Rectal smooth muscle tissue (tissue), 1 donor: ENCODE measurements around the gene DENND6A.

Experiments
- H3K27ac ChIP-seq: one replicate; pipeline ENCODE4 v1.7.0; 2013; ENCODE audit warnings: low read depth, low read length, inconsistent platforms
- H3K27me3 ChIP-seq: one replicate; pipeline ENCODE4 v1.7.0; 2013; ENCODE audit warnings: low read length; ENCODE audit not compliant: control insufficient read depth, insufficient read depth
- H3K36me3 ChIP-seq: one replicate; pipeline ENCODE4 v1.7.0; 2013; ENCODE audit warnings: low read length; ENCODE audit not compliant: control insufficient read depth, insufficient read depth
- H3K4me1 ChIP-seq: one replicate; pipeline ENCODE4 v1.7.0; 2013; ENCODE audit warnings: low read length; ENCODE audit not compliant: control insufficient read depth, insufficient read depth
- H3K4me3 ChIP-seq: one replicate; pipeline ENCODE4 v1.7.0; 2013; ENCODE audit warnings: low read length
- H3K9ac ChIP-seq: one replicate; pipeline ENCODE4 v1.7.0; 2013; ENCODE audit warnings: low read length

Gene DENND6A

DNA sequence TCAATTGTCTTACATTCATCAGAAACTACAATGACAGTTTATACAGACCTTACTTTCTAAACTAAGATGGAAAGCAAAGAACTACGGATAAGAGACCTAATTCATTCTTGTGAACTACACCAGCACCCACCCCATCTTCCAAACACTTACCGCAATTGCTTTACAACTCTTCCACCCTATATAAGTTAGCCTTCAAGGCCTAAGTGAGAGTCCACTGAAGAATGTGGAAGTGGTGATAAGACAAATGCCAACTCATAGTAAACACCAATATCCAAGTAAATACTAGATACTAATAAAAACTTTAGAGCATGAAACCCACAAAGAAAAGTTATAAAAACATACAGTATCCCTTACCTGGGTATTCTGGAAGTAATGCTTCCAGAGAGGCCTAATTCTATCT is 109.3 kb downstream of the DENND6A start:
- Histone ChIP-seq H3K36me3 (peaks cover 6% of the 10 kb centered on the region), H3K4me3 (no peak overlapping the region), H3K9ac (no peak overlapping the region), H3K27me3 (no peaks in the 10 kb centered on the region), H3K4me1 (no peaks in the 10 kb centered on the region), H3K27ac (no peak overlapping the region)

GRCh38 chr3:57582474-57583168 is 110.3 kb downstream of the DENND6A start:
- H3K36me3 ChIP-seq, result peaks cover 6% of the 10 kb centered on the region
- H3K9ac ChIP-seq, result no peak overlapping the region
- H3K4me3 ChIP-seq, result no peak overlapping the region
- no peaks in the 10 kb centered on the region for H3K27me3 ChIP-seq
- H3K4me1 ChIP-seq, result no peaks in the 10 kb centered on the region
- no peak overlapping the region for H3K27ac ChIP-seq

DNA sequence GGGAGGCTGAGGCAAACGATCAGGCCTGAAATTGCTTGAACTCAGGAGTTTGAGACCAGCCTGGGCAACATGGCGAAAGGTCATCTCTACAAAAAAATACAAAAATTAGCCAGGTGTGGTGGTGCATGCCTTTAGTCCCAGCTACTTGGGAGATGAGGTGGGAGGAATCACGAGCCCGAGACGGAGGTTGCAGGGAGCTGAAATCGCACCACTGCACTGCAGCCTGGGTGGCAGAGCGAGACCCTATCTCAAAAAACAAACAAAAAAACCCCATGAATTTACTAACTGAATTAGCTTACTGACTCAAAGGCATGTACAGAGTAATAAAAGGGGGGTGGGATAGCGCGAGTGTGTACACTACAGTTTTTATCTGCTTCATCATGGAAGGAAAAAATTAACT is 115.1 kb downstream of the DENND6A start:
- peaks cover 15% of the 10 kb centered on the region for H3K36me3 ChIP-seq
- peaks cover 3% of the 10 kb centered on the region for H3K4me1 ChIP-seq
- no peak overlapping the region for H3K4me3 ChIP-seq
- H3K27me3 ChIP-seq, result no peaks in the 10 kb centered on the region
- H3K9ac ChIP-seq, result no peak overlapping the region
- no peak overlapping the region for H3K27ac ChIP-seq

GRCh38 chr3:57575966-57576626 is 116.8 kb downstream of the DENND6A start:
- H3K4me3 ChIP-seq, result no peak overlapping the region
- no peaks in the 10 kb centered on the region for H3K27me3 ChIP-seq
- no peak overlapping the region for H3K9ac ChIP-seq
- H3K36me3 ChIP-seq, result peaks cover 14% of the 10 kb centered on the region
- H3K27ac ChIP-seq, result no peak overlapping the region
- peaks cover 3% of the 10 kb centered on the region for H3K4me1 ChIP-seq
